Activated CD4-positive, CD25-positive, alpha-beta regulatory T cell (primary cell): ENCODE measurements around the gene TBRG4.

Experiments
- DNase-seq, 4 experiments: peaks; one replicate each; lab custom pipeline; 2025; lab: John Stamatoyannopoulos, UW

Gene TBRG4

DNA sequence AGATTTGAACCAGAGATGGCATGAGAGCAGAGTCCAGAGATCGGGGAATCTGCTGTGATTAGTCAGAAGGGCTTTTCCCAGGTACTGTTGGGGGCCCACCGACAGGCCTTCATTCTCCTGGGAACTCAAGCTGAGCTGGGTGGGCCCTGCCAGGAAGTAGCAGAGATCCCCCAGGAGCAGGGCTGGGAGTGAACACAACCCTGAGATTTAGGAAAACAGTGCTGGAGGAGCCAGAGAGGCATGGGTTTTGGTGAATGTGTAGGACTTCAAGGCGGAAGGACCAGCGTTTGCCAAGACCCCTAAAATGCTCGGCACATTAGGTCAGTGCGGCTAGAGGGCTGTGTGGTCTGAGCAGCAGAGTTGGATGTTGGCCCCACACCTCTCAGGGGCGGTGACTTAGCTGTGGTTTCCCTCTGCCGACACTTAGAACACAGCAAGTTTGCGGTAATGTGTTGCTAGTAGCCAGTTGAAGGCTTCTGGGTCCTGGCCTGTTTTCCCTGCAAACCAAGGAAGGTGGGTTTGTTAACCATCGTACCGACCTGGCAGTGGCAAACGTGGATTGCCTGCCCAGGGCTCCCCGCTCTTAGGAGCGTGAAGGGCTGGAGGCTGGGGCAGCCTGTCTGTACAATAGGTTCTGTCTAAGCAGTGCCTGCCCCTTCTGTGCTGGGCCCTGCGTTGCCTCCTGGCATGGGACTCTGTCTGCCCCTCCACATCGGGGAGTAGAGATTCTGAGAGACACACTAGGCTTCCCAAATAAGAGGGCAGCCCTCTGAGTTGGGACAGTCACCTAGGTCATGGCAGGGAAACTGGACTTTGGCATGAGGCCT, 36.8 kb downstream of the TBRG4 start:
- no peak for DNase-seq

DNA sequence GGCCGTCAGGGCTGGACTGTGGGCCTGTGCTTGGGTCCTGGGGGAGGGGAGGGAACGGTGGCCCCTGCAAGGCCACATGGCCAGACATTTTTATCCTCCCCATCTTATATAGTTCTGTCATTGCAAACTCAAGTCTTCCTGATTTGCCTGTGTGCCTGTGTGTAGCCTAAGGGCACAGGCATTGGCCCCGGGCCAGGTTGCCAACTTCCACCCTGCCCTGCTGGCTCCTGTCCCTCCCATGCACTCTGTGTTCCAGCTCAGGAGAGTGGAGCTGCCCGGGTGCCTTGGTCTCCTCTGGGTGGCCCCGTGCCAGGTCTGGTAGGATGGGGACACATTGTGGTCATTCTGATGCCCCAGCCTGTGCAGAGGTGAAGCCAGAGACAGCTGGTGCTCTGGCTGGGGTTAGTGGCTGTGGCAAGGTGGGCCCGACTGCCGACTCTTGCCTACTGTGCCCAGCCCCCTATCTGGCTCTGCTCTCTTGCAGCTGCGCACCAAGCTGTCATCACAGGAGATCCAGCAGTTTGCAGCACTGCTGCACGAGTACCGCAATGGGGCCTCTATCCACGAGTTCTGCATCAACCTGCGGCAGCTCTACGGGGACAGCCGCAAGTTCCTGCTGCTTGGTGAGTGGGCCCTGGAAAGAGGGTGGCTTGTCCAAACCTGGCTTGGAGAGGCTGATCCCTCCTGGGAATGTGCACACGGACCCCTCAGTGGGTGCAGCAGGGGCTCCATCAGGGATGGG, 37.5 kb downstream of the TBRG4 start:
- no peak for DNase-seq

DNA sequence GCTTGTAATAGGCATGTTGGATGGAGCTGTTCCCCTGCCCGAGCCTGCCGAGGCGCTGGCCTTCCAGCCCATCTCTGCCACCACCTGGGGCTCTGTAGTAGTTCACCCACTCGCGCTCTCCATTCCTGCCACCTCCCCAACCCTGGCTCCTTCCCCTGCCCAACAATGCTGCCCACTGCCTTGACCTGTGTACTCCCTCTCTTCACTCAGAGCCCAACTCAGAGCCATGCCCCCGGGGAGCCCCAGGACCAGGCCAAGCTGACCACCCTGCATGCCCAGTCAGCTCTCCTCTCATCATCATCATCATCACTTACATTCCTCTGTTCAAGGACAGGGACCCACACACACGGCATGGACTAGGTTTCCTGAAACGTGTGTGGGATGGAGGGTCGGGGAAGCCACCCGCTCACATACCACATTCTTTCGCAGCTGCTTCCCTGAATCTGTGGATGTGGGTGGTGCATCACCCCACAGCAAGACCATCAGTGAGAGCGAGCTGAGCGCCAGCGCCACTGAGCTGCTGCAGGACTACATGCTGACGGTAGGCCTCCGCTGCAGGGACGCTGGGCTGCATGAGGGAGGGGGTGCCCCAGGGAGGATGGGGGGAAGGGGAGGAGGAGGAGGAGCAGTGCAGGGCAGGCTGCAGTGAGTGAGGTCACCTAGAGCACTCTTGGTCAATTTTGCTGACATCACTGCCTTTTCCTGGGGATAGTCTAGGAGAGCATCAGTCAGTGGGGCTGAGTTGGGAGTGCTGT, 38.3 kb downstream of the TBRG4 start:
- DNase-seq: no peak

DNA sequence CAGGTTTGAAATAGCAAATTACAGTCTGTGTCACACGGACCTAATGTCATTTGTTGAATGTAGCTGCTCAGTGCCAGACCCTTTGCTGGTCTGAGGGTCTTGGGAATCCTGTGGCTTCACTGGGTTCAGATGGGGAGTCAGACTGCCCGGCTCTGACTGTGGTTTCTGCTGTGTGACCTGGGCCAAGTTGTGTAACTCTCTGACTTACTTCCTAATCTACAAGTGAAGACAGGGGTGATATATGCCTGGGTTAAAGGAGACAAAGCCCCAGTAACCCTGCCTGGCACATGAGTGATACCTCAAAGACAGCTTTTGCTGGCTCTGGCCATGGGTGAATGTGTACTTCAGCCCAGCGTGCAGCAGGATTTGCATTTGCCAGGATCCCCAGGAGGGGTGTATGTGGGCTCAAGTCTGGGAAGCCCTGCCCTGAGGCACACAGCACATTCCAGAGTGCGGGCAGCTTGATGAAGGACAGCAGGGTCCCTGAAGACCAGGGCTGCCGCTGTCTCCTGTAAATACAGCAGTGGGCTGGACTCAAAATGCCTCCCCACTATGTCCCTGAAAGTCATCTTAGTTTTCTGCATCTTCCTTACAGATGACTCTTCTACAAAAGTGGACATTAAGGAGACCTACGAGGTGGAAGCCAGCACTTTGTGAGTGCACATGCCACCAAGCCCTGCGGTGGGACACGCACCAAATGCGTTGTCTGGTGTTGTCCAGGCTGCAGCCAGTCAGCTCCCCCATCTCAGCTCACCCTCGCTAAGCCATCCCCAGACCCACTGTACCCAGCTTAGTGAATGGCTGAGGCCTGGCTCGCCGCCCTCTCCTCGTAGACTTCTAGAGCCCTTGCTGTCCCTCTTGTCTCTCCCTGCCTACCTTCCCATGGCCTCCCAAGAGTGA, 39.1 kb downstream of the TBRG4 start:
- no peak for DNase-seq

DNA sequence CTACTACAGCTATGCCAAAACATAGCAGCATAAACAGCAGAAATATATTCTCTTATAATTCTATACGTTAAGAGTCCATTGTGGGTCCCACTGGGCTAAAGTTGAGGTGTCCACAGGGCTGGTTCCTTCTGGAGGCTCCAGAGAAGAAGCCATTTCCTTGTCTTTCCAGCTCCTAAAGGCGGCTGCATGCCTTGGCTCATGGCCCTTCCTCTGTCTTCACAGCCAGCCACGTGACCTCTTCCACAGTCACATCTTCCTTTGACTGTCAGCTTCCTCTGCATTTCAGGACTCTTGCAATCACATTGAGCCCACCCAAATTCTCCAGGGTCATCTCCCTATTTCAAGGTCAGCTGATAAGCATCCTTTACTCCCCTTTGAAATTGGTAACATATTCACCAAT, 40.0 kb downstream of the TBRG4 start:
- no peak for DNase-seq

DNA sequence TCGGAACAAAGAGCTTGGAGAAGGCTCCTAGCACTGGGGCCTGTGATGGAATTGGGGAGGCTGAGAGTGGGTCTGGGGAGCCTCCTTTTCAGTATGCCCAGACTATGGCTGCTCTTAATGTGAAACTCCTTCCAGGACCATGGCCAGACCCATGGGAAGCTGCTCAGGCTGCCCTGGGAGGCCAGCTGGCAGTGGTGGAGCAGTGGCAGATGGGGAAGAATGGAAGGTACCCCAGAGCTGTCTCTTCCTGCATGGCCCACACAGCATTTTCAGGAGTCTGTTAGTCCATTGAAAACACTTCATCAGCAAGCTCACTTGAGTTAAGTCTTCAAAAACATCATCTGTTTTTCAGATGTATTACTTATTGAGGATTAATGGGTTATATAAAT, 41.2 kb downstream of the TBRG4 start:
- no peak for DNase-seq

DNA sequence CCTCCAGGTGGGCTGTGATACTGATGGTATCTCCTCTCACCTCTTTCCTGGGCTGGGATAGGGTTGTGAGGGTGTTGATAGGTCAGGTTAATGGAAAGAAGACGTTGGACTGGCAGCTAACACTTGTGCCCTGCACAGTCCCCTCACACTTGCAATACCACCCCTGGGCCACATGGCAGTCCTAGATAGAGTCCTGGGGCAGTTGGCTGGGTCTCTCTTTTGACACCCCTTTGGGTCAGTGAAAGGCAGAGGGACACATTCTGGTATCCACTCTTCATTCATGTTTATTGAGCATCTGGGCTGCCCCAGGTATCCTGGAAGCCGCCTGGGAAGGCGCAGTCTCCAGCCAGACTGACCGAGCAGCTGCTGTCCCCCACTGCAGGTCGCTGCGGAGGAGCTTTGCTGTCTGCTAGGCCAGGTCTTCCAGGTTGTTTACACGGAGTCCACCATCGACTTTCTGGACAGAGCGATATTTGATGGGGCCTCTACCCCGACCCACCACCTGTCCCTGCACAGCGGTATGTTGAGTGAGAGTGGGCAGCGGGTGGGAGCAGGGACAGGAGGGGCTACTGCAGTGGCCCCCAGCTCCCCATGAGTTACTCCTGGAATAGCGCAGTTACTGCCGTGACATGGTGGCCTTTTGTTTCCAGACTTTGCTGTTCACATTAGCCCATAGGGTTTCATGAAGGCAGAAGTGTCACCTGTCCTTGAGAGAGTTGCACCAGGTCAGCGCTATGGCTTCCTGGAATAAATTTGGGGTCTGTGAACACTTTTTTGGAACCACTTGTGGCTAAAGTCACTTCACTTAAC, 41.8 kb downstream of the TBRG4 start:
- no peak for DNase-seq

DNA sequence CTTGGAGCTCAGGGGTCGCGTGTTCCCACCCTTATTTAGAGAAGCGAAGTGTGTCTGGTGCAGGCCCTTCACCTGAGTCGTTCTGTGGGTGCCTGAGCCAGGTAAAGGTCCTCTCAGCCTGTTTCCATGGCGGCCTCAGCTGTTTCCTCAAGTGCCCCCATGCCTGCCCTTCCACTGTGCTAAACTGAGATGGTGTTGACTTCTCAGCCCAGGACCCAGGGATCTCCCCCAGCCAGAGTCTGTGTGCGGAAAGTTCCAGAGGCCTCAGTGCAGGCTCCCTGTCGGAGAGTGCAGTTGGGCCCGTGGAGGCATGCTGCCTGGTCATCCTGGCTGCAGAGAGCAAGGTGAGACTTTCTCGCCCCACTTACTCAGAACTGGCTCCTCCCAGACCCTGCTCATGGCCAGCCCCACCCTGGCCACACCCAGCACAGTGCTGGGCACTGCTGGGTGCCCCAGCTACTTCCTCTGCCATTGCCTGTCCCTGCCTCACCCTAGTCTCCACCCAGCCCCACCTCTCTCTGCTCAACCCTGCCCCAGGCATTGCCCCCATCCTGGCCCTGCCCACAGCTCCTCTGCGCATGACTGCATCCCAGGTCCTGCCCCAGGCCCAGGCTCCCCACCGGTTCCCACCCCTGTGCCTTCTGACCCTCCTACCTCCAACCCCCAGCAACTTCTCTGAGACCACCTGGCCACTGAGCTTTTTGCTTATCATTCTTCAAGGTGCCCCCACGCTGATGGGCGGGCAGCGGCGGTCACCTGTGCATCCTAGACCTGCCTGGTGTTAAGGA, 43.1 kb downstream of the TBRG4 start:
- DNase-seq: no peak

DNA sequence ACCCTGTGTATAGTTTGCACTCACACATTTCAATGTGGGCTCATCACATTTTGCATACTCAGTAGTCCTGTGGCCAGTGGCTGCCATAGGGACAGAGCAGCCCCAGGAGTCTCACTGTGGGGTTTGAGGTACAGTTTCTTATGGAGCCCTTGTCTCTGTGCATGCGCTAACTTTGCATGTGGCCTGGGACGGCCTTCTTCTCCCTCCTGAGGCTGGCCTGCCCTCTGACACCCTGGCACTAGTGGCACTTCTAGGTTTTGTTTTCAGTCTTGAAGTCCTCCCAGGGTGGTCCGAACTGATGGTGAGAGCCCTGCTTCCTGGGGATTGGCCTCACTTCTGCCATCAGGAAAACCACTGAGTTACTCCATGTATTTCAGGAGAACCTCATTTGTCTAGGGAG, 43.9 kb downstream of the TBRG4 start:
- DNase-seq: no peak

DNA sequence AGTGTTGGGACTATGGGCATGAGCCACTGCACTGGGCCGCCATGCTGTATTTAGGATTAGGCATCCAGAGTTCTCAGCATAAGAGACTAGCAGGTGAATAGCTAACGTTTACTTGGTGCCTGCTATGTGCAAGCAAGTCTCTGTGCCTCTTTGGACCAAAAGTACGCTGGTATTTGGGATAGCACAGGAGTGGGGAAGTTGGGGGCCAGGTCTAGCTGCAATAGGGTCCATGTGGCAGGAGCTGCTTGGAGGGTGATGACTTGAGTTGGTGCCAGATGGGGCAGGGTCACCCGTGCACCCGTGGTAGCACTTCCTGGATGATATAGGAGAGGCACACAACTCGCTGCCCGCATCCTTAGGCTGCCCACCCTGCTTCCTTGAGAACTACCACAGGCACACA, 45.1 kb downstream of the TBRG4 start:
- no peak for DNase-seq

DNA sequence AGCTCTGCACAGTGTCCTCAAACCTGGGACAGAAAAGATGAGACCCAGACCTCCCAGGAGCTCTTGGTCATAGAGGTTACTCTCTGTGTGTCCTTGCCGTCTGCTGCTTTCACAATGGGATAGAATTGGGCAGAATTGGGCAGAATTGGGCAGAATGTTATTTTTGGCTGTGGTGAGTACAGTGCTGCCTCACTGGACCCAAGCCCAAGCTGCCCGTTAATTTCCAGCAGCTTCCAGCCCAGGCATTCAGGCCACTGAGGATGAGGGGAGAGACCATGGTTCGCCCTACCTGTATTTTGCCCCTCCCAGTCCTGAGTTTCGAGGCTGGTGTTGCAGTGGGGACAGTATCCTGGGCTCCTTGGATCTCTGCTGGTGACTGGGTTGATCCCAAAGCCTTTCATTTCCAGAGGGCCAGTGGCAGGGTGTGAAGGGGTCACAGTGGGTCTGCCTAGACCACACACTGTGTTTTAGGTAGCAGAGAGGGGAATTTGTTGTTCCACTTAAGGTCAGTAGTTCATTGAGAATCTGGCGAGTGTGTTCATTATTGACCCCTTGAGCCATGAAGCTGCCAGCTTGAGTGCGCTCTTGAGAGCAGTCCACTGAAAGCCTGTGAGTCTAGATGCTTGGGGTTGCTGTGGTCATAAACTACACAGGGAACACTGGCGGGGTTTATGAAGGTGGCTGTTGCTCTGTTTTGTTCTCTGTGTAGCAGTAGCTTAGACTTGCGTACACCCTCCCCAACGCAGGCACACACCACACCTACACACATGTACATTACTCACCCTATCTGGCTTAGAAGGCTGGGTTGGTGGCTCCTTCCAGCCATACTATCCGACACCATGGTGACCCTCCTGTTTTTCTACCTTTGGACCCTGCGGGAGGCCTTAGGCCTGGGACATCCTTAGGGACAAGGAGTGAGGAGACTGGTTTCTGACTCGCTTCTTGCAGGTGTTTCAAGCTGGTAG, 46.2 kb downstream of the TBRG4 start:
- DNase-seq: no peak

DNA sequence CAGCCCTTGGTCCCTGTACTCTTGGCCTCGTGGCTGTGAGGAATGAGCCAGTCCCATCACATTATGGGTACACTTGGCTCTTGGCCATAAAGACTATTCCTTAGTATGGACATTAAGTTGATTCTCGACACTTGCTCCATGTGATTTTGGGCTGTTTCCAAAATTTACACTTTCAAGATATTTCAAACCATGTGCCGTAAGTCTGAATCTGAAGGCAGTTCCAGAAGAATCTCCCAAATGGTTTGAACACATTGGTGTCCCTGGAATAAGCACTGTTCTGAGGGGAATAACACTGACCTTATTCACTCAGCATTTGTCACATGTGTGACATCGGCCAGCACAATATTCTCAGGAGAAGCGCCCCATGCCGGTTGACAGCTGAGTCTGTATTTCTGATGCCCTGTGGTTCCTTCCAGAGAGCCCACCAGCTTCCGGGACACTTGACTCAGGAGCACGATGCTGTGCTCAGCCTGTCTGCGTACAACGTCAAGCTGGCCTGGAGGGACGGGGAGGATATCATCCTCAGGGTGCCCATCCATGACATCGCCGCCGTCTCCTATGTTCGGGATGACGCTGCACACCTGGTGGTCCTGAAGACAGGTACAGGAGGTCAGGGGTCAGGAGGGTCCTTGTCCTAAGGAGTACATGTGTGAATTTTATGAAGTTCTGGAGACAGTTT, 47.3 kb downstream of the TBRG4 start:
- no peak for DNase-seq

DNA sequence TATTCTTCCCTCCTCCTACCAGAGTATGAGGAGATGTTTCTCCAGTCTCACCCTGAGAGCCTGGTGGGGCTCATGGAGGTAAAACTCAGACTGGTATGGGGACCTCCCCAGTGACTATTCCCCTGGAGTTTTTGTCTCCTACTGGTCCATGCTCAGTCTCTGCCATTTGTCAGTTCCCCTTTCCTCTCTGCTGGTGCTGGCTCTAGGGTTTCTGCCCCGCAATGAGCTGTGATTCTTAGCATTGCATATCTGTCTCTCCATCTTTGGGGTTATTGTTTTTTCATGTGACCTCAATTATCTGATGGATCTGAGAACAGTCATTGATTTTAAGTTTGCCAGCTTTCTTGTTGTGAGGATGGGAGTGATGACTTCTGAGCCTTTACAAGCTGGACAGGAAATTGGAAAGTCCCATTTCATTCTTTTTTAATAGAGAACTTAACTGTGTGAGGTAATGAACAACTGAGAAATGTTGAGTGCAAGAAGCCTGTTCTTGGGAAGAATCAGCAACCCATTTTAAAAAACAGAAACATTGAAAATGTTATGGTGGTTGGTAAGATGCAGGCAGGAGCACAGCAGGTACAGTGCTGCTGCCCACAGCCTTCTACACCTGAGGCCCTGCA, 49.6 kb downstream of the TBRG4 start:
- no peak for DNase-seq

DNA sequence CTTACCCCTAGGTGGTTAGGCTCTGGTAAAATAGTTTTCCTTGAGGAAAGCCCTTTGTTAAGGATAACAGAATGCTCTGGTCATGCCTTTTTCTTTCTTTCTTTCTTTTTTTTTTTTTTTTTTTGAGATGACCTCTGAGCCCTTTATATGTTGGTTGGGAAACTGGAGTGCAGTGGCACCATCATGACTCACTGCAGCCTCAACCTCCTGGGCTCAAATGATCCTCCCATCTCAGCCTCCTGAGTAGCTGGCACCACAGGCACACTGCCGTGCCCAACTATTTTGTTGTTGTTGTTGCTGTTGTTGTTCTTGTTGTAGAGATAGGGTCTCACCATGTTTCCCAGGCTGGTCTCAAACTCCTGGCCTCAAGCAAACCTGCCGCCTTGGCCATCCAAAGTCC, 50.1 kb downstream of the TBRG4 start:
- no peak for DNase-seq

DNA sequence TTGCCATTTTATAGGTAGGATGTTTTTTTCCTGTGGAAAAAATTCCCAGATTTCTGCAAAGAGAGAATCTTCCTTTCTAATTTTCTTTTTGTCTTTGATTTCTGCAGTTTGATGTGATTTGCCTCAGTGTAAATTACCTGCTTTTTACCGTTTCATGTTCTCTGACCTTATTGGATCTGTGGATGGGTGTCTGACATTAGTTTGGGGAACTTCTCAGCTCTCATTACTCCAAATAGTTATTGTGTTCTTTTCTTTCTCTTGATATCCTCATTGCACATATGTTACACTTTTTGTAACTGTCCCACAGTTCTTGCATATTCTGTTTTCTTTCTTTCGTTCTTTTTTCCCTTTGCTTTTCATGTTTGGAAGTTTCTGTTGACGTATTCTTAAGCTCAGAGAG, 51.2 kb downstream of the TBRG4 start:
- no peak for DNase-seq

DNA sequence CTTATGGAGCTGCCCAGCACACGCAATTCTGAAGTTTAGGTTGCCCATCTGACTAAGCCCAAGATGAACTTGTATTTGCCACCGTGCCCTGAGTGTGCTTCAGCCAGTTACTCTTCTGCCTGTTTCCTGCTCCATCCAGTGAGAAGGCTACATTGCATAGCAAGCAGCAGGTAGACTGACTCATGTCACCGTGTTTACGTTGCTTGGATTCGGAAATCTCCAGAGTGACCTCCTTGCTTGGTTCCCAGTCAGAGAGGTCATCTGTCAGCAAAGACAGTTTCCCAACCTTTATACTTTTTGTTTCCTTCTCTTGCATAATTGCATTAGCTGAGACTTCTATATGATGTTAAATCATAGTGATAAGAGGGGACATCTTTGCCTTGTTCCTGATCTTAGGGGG, 53.6 kb downstream of the TBRG4 start:
- no peak for DNase-seq

DNA sequence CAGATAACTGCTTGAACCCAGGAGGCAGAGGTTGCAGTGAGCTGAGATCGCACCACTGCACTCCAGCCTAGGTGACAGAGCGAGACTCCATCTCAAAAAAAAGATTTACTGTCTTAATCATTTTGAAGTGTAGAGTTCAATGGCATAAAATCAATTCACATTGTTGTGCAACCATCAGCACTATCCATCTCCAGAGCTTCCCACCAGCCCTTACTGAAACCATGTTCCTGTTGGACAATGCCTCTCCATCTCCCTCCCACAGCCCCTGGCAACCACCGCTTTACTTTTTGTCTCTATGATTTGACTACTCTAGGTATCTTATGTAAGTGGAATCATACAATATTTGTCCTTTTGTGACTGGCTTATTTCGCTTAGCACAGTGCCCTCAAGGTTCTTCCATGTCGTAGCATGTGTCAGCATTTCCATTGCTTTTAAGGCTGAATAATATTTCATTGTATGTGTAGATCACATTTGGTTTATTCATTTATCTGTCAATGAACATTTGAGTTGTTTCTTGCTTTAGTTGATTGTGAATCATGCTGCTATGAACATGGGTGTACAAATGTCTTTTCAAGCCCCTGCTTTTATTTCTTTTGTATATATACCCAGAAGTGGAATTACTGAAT, 55.8 kb downstream of the TBRG4 start:
- DNase-seq: no peak
